GM12878 (cell line): Measurements from ENCODE around the gene SYNGR2. TPM values are rescaled to one million over a fixed set of nuclear protein-coding genes. Genes with fewer than 3 reads are reported as not detected.

ENCODE experiments used
- CEBPB ChIP-seq, 2 experiments: fragments of 150-350 bp in 1 of 2; IDR thresholded peaks; 2 replicates each; pipeline ENCODE4 v1.6.1; 2012 to 2014; ENCODE audit warnings: low read depth in 2 of 2, low read length in 2 of 2, borderline replicate concordance in 1 of 2, inconsistent platforms in 1 of 2
- EED ChIP-seq: sonication (generic); IDR thresholded peaks from 2 replicates; pipeline ENCODE4 v1.6.1; 2016; ENCODE audit warnings: antibody characterized with exemption, low read depth
- GATAD2B ChIP-seq: fragments of 450-650 bp; conservative IDR thresholded peaks from 2 replicates; pipeline ENCODE4 v1.6.1; 2017; ENCODE audit warnings: low read depth, mild to moderate bottlenecking, moderate library complexity
- HDGF ChIP-seq: fragments of 450-650 bp; IDR thresholded peaks from 2 replicates; pipeline ENCODE4 v1.6.1; 2016; ENCODE audit warnings: antibody characterized with exemption
- IKZF2 ChIP-seq, 2 experiments: fragments of 450-650 bp; IDR thresholded peaks; 2 replicates each; pipeline ENCODE4 v1.6.1; 2017; ENCODE audit warnings: mild to moderate bottlenecking in 2 of 2, moderate library complexity in 2 of 2
- KAT2A ChIP-seq: conservative IDR thresholded peaks from 2 replicates; pipeline ENCODE4 v1.6.1; 2011; ENCODE audit warnings: low read depth, low read length; ENCODE audit not compliant: control insufficient read depth
- KDM1A ChIP-seq: fragments of 200-600 bp; sonication (generic); IDR thresholded peaks from 2 replicates; pipeline ENCODE4 v1.6.1; 2016; ENCODE audit warnings: borderline replicate concordance
- MYC ChIP-seq: IDR thresholded peaks from 2 replicates; pipeline ENCODE4 v1.6.1; 2011; ENCODE audit warnings: mild to moderate bottlenecking, low read length, moderate library complexity, inconsistent platforms; ENCODE audit not compliant: insufficient read depth, insufficient replicate concordance, insufficient read length, severe bottlenecking
- NBN ChIP-seq: fragments of 450-650 bp; IDR thresholded peaks from 2 replicates; pipeline ENCODE4 v1.6.1; 2016
- PBX3 ChIP-seq: IDR thresholded peaks from 2 replicates; pipeline ENCODE4 v1.6.1; 2011; ENCODE audit warnings: mild to moderate bottlenecking, low read depth, low read length, moderate library complexity; ENCODE audit not compliant: insufficient replicate concordance
- PKNOX1 ChIP-seq: fragments of 450-650 bp; IDR thresholded peaks from 2 replicates; pipeline ENCODE4 v1.6.1; 2016; ENCODE audit warnings: mild to moderate bottlenecking
- SIN3A ChIP-seq: IDR thresholded peaks from 2 replicates; pipeline ENCODE4 v1.6.1; 2012; ENCODE audit warnings: low read depth, low read length, improper control_type of control experiment
- SUZ12 ChIP-seq: fragments of 200-600 bp; sonication (generic); IDR thresholded peaks from one replicate; pipeline ENCODE4 v1.6.1; 2018; ENCODE audit warnings: antibody characterized with exemption, mild to moderate bottlenecking; ENCODE audit not compliant: unreplicated experiment
- TAF1 ChIP-seq: IDR thresholded peaks from 2 replicates; pipeline ENCODE4 v1.6.1; 2011; ENCODE audit warnings: mild to moderate bottlenecking, low read depth, low read length, borderline replicate concordance
- TBL1XR1 ChIP-seq: IDR thresholded peaks from 2 replicates; pipeline ENCODE4 v1.6.1; 2012; ENCODE audit warnings: low read depth, low read length, improper control_type of control experiment
- TCF7 ChIP-seq: IDR thresholded peaks from 2 replicates; pipeline ENCODE4 v1.6.1; 2014; ENCODE audit warnings: antibody characterized with exemption, borderline replicate concordance
- YY1 ChIP-seq: IDR thresholded peaks from 2 replicates; pipeline ENCODE4 v1.6.1; 2011; ENCODE audit warnings: low read depth, mild to moderate bottlenecking, low read length
- polyA plus RNA-seq, 11 experiments: library from polyadenylated mRNA; depleted of rRNA in 4 of 11; unstranded in 6 of 11; stranded (reverse) in 5 of 11; fragments of >200 nt; fragmentation: Nextera tagmentation in 4 of 11; fragmentation: Illumina TruSeq in 1 of 11; extraction: Ambion mirVana in 4 of 11; extraction: Trizol in 1 of 11; gene quantifications; 1 replicate in 1 of 11; 2 replicates in 10 of 11; pipeline versions ENCODE4 v1.2.1 to v1.2.3, GENCODE V29; 2011 to 2016; ENCODE audit warnings: inconsistent platforms in 2 of 11, missing spikeins in 2 of 11, low read depth in 1 of 11
- total RNA-seq, 4 experiments: library from RNA; depleted of rRNA in 3 of 4; stranded (reverse); fragments of >200 nt in 3 of 4; fragmentation: Illumina TruSeq in 1 of 4; extraction: Trizol in 1 of 4; gene quantifications; 2 replicates each; pipeline versions ENCODE4 v1.2.1 to v1.2.3, GENCODE V29; 2013 to 2021
- TF ChIP-seq, protein P1 (sequence below): IDR thresholded peaks from 2 replicates; pipeline ENCODE4 v1.6.1; 2011; ENCODE audit warnings: low read depth, low read length, improper control_type of control experiment, borderline replicate concordance
- TF ChIP-seq, protein P2 (sequence below): fragments of 450-650 bp; IDR thresholded peaks from 2 replicates; pipeline ENCODE4 v1.6.1; 2017; ENCODE audit warnings: mild to moderate bottlenecking, low read depth, inconsistent platforms; ENCODE audit not compliant: poor library complexity, severe bottlenecking
- TF ChIP-seq, protein P3 (sequence below): fragments of 450-650 bp; IDR thresholded peaks from 2 replicates; pipeline ENCODE4 v1.6.1; 2016; ENCODE audit warnings: mild to moderate bottlenecking
- TF ChIP-seq, protein P4 (sequence below): fragments of 450-650 bp; conservative IDR thresholded peaks from 2 replicates; pipeline ENCODE4 v1.6.1; 2017; ENCODE audit warnings: mild to moderate bottlenecking, moderate library complexity

Gene SYNGR2
- total and polyA plus RNA-seq, 10 of the 15 experiments (the other 5 are each of a cell fraction or from before 2014, with no cell fraction given): 4.4 to 529 (median 261) TPM

DNA sequence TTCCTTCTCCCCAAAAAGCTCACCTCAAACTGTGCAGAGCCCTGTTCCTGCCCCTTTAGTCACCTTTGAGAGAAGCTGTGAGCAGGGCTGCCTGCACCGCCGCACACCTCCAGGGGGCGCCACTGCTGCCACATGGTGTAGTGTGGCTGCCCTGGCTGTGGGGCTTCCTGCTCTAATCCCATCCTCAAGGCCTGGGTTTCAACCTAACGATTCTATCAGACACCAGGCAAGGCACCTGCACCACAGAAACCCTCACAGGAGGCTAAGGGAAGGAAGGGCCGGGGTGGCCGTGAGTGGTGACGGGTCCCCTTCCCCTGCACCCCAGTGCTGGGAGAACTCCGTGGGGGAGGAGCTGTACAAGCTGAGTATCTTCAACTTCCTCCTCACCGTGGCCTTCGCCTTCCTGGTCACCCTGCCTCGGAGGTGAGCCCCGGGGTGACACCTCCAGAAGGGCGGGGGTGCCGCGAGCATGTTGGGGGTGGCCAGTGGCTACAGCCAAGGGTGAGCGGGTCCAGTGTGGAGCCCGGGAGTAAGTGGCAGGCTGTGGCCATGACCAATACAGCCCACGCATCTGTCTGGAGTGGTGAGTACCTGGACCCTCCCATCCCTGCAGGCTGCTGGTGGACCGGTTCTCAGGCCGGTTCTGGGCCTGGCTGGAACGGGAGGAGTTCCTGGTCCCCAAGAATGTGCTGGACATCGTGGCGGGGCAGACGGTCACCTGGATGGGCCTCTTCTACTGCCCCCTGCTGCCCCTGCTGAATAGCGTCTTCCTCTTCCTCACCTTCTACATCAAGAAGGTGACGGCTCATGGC lies 30.8 kb upstream of the SYNGR2 start (continued):
- TF ChIP-seq IKZF2 (IDR thresholded peaks at IDR 0.05): no peak
- TF ChIP-seq NBN: 0 out of 2 replicates have a peak, but pooled peaks have one; percentile 42
- TF ChIP-seq KAT2A: no peak
- TF ChIP-seq, protein P1, sequence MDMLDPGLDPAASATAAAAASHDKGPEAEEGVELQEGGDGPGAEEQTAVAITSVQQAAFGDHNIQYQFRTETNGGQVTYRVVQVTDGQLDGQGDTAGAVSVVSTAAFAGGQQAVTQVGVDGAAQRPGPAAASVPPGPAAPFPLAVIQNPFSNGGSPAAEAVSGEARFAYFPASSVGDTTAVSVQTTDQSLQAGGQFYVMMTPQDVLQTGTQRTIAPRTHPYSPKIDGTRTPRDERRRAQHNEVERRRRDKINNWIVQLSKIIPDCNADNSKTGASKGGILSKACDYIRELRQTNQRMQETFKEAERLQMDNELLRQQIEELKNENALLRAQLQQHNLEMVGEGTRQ: no peak
- peak; percentile 72 for TF ChIP-seq MYC
- TF ChIP-seq PKNOX1: no peak
- TF ChIP-seq PBX3: no peak
- TF ChIP-seq HDGF: peak; percentile 45; the same call in 1 of the 2 replicates
- 0 out of 2 replicates have a peak, but pooled peaks have one; percentile 18 for TF ChIP-seq YY1
- TF ChIP-seq SUZ12: no peak
- TF ChIP-seq CEBPB (IDR thresholded peaks at IDR 0.05; ENCODE audit: borderline replicate concordance in 1 of 2, low read depth in 2 of 2, low read length in 2 of 2): no peak
- TF ChIP-seq, protein P2, sequence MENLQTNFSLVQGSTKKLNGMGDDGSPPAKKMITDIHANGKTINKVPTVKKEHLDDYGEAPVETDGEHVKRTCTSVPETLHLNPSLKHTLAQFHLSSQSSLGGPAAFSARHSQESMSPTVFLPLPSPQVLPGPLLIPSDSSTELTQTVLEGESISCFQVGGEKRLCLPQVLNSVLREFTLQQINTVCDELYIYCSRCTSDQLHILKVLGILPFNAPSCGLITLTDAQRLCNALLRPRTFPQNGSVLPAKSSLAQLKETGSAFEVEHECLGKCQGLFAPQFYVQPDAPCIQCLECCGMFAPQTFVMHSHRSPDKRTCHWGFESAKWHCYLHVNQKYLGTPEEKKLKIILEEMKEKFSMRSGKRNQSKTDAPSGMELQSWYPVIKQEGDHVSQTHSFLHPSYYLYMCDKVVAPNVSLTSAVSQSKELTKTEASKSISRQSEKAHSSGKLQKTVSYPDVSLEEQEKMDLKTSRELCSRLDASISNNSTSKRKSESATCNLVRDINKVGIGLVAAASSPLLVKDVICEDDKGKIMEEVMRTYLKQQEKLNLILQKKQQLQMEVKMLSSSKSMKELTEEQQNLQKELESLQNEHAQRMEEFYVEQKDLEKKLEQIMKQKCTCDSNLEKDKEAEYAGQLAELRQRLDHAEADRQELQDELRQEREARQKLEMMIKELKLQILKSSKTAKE: no peak
- no peak for TF ChIP-seq TCF7
- TF ChIP-seq TBL1XR1: no peak
- TF ChIP-seq, protein P3, sequence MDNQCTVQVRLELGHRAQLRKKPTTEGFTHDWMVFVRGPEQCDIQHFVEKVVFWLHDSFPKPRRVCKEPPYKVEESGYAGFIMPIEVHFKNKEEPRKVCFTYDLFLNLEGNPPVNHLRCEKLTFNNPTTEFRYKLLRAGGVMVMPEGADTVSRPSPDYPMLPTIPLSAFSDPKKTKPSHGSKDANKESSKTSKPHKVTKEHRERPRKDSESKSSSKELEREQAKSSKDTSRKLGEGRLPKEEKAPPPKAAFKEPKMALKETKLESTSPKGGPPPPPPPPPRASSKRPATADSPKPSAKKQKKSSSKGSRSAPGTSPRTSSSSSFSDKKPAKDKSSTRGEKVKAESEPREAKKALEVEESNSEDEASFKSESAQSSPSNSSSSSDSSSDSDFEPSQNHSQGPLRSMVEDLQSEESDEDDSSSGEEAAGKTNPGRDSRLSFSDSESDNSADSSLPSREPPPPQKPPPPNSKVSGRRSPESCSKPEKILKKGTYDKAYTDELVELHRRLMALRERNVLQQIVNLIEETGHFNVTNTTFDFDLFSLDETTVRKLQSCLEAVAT: no peak
- no peak for TF ChIP-seq EED
- TF ChIP-seq GATAD2B: peak; percentile 60; the same call in 1 of the 2 replicates
- TF ChIP-seq, protein P4, sequence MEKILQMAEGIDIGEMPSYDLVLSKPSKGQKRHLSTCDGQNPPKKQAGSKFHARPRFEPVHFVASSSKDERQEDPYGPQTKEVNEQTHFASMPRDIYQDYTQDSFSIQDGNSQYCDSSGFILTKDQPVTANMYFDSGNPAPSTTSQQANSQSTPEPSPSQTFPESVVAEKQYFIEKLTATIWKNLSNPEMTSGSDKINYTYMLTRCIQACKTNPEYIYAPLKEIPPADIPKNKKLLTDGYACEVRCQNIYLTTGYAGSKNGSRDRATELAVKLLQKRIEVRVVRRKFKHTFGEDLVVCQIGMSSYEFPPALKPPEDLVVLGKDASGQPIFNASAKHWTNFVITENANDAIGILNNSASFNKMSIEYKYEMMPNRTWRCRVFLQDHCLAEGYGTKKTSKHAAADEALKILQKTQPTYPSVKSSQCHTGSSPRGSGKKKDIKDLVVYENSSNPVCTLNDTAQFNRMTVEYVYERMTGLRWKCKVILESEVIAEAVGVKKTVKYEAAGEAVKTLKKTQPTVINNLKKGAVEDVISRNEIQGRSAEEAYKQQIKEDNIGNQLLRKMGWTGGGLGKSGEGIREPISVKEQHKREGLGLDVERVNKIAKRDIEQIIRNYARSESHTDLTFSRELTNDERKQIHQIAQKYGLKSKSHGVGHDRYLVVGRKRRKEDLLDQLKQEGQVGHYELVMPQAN: peak; percentile 78
- TF ChIP-seq KDM1A: no peak
- no peak for TF ChIP-seq TAF1
- no peak for TF ChIP-seq SIN3A
